A549 (cell line): ENCODE results near the gene MEAK7.

ENCODE experiments used
- CBX8 ChIP-seq: fragments of 200-600 bp; sonication (generic); IDR thresholded peaks from 2 replicates; pipeline ENCODE4 v1.6.1; 2016
- CTCF ChIP-seq: fragments of >200 bp; sonication (Bioruptor Twin); formaldehyde crosslinking; IDR thresholded peaks from 3 replicates; pipeline ENCODE4 v1.5.1; 2016
- FOSL2 ChIP-seq, 2 experiments: fragments of 450-650 bp in 1 of 2; fragments of >200 bp in 1 of 2; sonication (Bioruptor Twin) in 1 of 2; formaldehyde crosslinking; IDR thresholded peaks; 2 replicates each; pipeline versions ENCODE4 v1.5.0 to v1.6.1; 2016 to 2020; ENCODE audit warnings: mild to moderate bottlenecking in 1 of 2, moderate library complexity in 1 of 2
- HDAC2 ChIP-seq: fragments of 200-600 bp; sonication (generic); IDR thresholded peaks from 2 replicates; pipeline ENCODE4 v1.6.1; 2016
- JUN ChIP-seq, 2 experiments: fragments of >200 bp; sonication (Bioruptor Twin); formaldehyde crosslinking; IDR thresholded peaks; 2 replicates in 1 of 2; 3 replicates in 1 of 2; pipeline ENCODE4 v1.6.1; 2016 to 2017
- KDM5A ChIP-seq: fragments of 200-600 bp; sonication (generic); IDR thresholded peaks from 2 replicates; pipeline ENCODE4 v1.6.1; 2016; ENCODE audit warnings: antibody characterized with exemption, mild to moderate bottlenecking
- MAZ ChIP-seq: fragments of 150-350 bp; IDR thresholded peaks from 2 replicates; pipeline ENCODE4 v1.6.1; 2014; ENCODE audit warnings: antibody characterized with exemption, low read depth, low read length, borderline replicate concordance
- NFE2L2 ChIP-seq: fragments of 150-350 bp; conservative IDR thresholded peaks from 2 replicates; pipeline ENCODE4 v1.6.1; 2014; ENCODE audit warnings: low read length
- NPAS2 ChIP-seq: fragments of 250-450 bp; sonication (Bioruptor Pico); IDR thresholded peaks from 2 replicates; pipeline ENCODE4 v1.8.0; 2022; ENCODE audit warnings: mild to moderate bottlenecking, moderate library complexity, borderline replicate concordance
- POLR2A ChIP-seq: IDR thresholded peaks from 2 replicates; pipeline ENCODE4 v1.6.1; 2012; ENCODE audit warnings: mild to moderate bottlenecking, low read length
- POLR2AphosphoS2 ChIP-seq: conservative IDR thresholded peaks from 2 replicates; pipeline ENCODE4 v1.6.1; 2012; ENCODE audit warnings: low read length, improper control_type of control experiment, inconsistent platforms
- REST ChIP-seq: fragments of 200-600 bp; sonication (generic); IDR thresholded peaks from 2 replicates; pipeline ENCODE4 v1.6.1; 2016; ENCODE audit warnings: antibody characterized with exemption, mild to moderate bottlenecking, moderate library complexity
- SMC3 ChIP-seq: fragments of >200 bp; sonication (Bioruptor Twin); formaldehyde crosslinking; IDR thresholded peaks from 3 replicates; pipeline ENCODE4 v1.6.1; 2018; ENCODE audit warnings: inconsistent platforms
- USF2 ChIP-seq: fragments of 450-650 bp; IDR thresholded peaks from 2 replicates; pipeline ENCODE4 v1.6.1; 2014; ENCODE audit warnings: antibody characterized with exemption

- TF ChIP-seq KDM5A (no peak), NPAS2 (CRISPR knock-in tag) (no peak), CBX8 (no peak), POLR2A (no peak), NFE2L2 (no peak), HDAC2 (no peak), SMC3 (no peak), CTCF (no peak), JUN (IDR thresholded peaks at IDR 0.05) (no peak), MAZ (no peak), FOSL2 (IDR thresholded peaks at IDR 0.05) (no peak), FOSL2 (CRISPR knock-in tag; IDR thresholded peaks at IDR 0.05) (no peak), REST (no peak), USF2 (no peak), POLR2AphosphoS2 (no peak)
Measured at GRCh38 chr16:84499638-84500037, 4.8 kb downstream of the MEAK7 start.
